NCI-H526 (cell line): Measurements from ENCODE around the gene TMBIM1.
A peak's percentile ranks its signal among the peaks of the same experiment; 100 is the strongest.
"Not testable (repeated sequence)": the region's sequence is repeated elsewhere in the genome, so short reads cannot be mapped to it uniquely, and the experiment has no call there.

ENCODE experiments used
- DNase-seq, 2 experiments: peaks; one replicate each; lab custom pipeline; 2025; lab: John Stamatoyannopoulos, UW

TMBIM1 gene

DNA sequence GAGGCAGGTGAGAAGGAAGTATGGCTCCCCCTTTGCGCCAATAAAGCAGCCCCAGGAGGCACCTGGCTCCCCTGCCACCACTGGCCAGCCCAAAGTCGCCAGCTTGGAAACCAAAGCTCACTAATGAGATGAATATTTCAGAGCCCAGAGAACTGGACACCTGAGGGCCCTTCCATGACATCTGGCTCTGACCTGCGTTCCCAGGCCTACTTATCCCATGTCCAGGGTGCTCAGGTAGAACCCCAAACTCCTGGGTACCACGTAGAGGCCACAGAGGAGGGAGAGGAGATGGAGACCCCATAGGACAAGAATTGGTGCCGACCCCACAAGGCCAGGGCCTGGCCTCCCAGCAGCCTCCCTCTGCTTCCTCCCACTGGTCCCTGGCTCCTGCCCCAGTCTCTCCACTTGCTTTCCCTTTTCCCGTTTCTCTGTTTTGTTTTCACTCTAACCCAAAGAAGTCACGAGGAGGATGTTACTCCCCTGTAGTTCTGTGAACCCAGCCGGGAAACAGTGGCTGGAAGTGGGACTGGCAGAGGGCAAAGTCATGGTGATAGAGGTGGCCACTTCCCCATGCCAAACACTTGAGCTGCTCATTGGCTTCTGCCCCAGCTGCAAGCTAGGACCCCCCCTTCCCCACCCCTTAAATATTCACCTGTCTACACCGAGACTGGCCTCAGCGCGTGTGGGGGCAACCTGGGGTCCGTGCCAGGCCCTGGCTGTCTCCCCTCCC, 820 bp downstream of the TMBIM1 start:
- DNase-seq, result no peak

DNA sequence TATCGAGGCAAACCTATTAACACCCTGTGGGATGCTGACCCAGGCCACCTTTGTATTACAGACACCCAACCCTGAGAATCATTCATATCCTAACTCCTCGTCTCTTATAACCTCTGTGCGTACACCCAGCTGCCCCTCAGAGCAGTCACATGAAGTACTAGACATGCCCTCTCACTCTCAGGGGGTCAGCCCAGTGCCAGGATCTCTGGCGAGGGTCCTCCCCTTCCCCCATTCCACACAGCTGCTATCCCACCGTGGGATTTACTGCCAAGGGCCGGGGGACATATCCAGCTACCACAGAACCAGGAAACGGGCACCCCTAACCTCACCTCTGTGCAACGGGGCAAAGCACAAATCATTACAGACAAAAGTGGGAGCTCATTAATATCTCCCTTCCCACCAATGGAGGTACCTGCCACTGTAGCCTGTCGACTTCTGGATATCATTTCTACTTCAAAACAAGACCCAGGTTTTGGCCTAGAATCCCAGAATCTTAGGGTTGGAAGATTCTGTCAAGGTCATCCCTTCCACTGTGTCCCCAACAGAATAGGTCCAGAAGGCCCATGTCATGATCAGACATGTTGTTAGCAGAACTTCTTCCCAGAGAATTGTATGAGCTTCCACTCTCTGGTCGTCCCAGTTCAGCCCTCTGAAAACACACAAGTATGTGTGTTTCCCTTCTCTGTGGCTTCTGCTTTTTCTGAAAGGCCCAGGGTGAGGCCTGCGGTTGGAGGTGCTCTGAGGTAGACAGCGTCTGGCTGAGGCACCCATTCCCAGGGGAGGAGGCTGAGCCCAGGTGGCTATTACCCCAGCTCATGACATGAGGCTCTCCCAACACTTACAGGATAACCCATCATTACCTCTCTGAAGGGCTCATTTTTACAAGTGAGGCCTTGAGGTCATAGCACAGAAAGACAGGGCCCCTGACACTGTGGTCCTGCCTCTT, 1.7 kb downstream of the TMBIM1 start:
- DNase-seq, result peak in 1 of 2 experiments; percentile 76

DNA sequence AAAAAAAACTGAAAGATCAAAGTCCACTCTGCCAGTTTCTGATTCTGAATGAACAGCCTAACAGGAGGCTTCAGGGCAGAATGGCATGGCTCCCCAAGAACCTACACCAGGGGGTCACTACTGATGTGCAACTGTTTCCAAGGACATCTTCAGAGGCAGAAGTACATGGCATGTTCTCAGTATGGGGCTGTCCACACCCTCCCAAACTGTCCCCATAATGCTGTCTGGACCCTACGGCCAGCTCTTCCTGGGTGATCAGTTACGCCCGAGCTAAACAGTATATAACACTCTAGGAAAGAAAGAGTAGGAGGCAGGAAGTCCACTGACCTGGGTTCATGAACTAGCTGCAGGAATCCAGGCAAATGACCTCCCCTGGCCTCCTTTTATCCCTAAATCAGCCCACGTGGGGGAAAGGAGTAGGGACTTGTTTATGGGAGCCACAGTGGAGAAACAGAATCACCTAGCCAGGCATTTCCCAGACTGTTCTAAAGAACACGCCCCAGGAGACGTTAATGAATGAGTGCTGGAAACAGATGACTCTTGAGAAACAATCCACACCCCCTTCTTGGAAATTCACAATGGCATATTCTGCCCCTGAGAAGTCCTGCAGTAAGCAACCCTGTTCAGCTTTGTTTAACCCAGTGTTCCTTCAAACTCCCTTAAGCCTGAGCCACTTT, 2.5 kb downstream of the TMBIM1 start:
- peak in 1 of 2 experiments; percentile 35 for DNase-seq

DNA sequence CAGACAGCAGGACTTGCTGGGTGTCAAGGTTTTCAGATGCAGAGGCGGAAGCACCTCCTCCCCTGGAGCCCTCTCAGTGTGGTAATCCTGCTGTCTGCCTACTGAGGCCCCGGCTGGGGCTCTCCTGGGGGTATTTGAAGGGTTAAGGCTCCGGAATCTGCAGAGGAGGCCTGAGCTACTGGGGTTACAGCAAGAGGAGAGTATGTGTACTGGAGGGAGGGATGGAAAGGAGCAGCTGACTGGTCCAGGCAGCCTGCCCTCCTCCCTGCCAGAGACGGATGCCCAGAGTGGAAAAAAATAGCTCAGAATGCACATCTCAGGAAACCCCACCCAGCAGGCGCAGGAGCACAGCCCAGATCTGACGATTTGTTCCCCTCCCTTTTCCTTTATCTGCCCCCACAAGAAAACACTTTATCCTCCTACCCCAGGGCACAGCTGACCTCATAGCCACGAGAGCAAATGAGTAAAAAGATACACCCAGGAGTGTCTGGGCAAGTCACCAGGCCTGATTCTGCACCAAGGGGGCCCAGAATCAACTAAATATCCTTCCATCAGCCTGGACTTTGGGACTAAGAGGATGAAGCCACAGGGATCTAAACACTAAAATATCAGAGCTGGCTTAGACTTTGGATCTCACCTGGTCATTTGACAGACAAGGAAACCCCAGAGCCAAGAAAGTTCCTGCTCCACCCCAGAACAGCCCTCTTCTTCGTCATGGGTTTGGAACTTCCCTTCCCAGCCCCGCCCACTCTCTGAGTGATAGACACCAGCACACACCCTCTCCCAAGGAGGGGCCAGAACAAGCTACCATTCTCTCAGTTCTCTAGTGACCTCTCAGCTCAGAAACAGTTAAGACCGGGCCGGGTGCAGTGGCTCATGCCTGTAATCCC, 5.5 kb downstream of the TMBIM1 start:
- peak in 1 of 2 experiments; percentile 18 for DNase-seq

DNA sequence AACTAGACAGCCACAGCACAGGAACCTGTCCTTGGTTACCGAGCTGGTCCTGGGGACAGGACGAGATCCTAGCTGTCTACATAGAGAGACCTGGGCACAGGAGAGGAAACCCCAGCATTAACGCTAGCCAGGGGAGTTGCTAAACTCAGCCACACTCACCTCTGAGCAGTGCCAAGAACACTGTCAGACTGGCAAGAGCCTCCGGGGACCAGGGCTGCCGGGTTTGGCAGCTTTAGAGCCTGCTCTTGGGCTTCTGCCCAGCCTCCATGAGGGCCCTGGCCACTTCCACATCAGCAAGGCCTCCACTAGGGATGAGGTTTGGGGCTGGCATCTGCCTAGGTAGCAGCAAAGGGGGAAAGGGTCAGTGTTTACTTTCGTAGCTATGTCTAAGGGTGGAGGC, 6.7 kb downstream of the TMBIM1 start:
- no peak for DNase-seq

DNA sequence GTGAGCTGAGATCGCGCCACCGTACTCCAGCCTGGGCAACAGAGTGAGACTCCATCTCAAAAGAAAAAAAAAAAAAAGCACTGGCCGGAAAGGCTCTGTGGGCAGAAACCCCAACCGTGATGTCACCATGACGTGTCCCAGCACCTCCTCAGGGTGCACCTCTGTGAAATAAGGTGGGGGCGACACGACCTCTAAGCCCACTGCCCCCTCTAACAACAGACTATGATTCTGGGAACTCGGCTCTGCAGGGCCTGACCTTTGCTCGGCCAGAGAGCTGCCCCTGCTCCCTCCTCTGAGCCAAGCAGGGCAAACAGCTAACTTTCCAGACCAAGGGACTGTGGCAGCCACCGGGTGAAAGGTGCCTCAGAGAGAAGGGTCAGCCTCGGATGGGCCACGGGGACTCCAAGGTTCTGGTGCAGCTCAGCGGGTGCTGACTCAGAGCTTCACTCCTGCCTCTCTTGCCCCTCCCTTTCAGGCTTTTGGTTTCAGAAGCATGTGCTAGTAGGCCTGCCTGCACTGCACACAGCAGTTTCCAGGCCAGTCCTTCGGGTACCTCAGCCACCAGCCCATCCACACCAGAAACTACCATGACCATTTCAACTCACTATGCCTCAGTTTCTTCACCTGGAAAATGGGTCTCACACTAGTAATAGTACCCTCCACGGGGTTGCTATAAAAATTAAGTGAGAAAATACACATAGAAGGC, 8.0 kb downstream of the TMBIM1 start:
- no peak for DNase-seq

DNA sequence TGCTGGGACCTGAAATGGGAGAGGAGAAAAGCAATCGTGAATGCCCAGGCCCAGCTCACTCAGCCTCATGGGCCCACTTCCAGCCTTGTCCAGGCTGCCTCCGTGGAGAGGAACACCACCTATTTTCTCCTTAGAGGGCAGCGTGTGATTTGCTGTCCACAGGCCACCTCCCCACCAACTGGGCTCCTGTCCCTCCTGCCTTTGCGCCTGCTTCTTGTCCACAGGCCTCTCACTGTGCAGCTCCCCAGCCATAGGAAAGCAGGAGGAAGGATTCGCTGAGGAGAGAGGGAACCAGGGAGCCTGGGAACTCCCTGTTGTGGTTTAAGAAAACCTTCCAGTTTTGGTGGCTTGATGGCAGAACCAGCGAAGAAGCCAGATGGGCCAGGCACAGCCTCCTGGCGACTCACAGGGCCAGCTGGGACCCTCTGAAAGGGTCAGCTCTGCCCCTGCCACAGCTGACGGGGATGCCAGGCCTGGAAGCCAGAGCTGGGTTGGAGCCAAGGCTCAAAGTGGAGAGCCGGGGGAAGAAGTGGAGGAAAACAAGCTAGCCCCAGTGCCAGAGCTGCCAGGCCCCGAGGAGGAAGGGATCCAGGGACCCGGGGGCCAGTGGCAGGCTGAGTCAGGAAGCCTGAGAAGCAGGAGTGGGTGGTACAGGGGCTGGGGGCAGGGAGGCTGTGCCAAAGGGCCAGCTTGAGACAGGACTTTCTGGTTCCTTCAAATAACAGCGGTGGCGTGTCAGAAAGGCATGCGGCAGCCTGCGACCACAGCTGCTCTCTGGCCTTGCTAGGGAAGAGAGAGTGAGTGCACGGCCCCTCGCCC, 9.9 kb downstream of the TMBIM1 start:
- DNase-seq, result no peak

DNA sequence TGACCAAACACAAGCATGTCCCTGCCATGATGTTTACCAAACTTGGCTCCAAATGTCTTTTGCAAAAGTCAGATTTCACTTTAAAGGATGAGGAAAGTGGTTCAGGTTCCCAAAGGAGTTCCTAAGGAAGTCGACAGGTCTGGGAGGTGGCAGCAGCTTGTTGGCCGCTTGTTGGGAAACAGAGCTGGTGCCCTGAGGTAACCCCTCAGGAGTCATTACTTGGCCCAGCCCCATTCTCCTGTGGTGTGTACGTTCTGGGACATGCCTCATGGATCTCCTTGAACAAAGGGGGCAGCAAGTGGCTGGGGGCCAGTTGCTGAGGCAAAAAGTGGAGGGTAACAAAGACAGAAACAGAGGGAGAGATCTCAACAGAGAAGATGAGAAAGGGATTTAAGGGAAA, 10.9 kb downstream of the TMBIM1 start:
- no peak for DNase-seq

DNA sequence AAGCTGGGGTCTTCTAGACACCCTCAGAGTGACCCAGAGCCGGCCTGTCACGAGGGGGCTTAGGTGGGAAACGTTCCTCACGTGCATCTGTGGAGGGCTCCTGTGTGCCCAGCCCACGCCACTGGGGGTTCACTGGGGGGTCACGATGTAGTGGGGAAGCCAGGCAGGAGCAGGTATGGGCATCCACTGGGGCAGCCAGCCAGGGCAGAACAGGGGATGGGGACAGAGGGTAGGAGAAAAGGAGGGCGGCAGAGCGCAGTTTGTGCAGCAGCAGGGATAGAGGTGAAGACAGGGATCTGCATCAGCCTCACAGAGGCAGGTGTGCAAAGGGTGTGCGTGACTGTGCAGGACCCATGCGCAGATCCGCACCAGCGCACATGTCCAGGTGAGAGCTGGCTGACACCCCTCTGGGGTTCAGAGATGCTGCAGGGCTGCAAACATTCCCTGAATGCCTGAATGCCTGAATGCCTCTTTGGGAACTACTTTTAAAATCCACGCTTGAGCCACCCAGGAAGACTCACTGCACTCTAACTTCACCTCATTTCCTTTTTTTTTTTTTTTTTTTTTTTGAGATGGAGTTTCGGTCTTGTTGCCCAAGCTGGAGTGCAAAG, 11.9 kb downstream of the TMBIM1 start:
- DNase-seq, result no peak

DNA sequence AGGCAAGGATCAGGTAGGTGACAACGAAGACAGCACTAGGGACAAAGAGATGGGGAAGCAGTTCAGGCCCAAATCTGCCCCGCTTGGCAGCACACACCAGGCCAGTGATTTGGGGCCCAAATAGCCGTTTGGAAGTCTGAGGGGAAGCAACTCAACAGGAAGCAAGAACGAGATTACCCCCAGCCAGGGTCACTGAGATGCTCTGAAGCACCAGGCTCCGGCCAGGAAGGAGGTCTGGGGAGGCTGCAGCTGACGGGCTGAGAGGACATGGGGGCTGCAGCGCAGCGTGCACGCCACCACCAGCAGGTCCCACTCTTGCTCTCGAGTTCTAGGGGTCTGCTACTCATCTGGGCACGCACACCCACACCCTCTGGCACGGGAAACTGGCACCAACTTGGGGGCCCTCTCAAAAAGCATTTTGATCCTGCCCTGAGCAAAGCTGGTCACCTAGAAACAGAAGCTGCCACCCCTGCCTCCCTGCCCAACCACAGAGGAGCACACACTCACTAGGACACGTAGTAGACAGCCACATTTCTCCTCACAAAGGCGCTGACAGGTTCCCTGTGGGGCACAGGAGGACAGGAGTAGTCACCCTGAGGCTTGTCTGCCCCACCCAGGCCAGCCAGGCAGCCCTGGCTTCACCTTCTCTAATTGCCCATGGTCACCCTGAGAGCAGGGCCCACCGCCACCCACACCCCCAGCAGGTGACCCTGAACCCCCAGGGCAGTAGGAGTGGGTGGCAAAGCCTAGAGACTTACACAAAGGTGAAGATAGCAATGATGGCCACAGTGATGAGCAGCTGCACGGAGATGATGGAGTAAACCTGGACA, 13.6 kb downstream of the TMBIM1 start:
- no peak for DNase-seq

DNA sequence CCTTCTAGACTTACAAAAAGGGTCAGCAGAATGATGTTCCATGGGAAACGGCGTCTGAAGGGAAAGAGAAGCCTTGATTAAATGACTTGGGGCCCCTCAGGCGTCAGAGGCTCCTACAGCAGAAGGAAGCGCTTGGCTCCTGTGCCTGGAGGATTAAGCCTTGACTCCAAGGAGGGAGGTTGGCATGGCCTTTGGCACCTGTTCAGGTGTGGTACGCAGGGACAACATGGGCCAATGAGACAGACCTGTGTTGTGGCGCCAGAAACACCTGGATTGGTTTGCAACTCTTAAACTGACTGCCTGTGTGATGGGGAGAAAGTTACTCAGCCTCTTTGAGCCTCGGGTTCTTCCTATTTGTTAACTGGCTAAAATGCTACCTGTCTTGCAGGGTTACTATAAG, 14.4 kb downstream of the TMBIM1 start:
- DNase-seq, result no peak

DNA sequence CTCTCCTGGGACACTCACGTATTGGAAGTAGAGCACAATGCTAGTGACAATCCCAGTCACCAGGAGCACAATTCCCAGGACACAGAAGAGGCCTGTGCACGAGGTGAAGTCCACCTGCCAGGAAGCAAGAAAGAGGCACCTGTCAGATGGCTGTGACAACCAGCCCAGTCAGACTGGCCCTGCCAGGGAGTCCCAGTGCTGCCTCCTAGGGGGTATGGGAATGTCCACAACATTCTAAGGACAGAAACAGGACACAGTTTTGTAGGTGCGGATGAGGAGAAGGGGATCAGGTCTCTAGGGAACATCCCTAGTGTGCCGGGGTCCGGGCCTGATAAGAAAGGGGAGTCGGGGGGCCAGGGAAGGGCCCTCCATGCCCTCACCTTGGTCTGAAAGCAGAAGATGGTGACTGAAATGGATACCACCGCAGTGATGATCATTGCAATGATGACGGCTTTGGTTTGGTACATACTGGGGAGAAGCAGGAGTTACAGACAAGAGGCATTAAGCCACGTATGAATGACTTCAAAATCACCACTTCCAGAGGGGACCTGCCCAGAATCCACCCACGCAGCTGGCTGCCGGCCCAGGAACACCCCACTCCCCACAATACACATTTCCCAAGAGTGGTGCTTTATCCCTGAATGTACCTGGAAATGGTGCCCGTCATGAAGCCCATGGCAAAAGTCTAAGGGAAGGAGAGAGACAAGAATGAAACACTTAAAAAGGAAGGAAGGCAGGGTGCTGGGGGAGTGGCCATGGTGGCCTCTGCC, 15.1 kb downstream of the TMBIM1 start:
- DNase-seq, result peak in 1 of 2 experiments; percentile 24

DNA sequence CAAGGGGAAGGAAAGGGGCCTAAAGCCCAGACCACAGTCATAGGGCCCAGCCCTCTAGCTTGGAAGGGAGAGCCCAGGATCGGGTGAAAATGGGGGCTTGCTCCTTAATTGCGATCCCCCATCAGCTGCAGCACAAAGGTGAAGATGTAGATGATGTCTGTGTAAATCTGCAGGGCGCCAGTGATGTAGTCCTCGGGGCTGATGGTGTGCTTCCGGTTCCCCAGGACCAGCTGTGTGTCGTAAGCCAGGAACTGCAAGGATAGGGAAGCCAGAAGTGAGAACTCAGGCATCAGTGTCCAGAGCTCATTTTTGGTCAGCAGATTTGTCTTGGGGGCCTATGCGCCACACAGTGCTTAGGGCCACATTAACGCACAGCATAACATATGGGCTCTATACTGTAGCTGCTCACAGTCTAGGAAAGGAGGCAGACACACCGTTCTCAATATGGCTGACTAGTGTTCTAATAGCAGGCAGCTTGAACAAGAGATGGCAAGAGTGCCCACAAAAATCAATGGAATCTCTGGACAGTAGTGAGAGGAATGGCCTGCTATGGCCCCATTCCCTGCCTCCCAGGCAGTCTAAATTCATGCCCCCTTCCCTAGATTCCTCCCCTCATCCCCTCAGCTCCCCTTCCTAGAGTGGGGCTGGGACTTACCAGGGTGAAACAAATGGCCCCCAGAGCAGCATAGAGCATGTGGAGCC, 16.8 kb downstream of the TMBIM1 start:
- no peak for DNase-seq

DNA sequence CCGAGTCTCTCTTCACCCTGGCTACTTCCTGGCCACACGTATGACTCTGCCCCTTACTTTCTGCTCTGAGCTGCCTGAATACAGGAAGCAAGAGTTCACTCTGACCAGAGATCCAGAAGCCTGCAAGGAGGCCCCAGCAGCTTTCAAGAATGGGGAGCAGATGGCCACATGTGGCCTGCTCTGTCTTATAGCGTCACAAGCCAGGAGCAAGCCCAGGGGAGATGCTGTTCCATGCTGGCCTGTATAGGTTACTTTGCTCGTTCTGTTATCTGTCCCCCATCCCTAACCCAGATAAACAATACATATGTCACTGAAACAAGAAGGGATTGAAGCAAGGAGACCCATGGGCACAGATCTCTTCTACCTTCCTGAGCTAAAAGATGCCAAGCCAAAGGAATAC, 17.7 kb downstream of the TMBIM1 start:
- DNase-seq, result no peak

DNA sequence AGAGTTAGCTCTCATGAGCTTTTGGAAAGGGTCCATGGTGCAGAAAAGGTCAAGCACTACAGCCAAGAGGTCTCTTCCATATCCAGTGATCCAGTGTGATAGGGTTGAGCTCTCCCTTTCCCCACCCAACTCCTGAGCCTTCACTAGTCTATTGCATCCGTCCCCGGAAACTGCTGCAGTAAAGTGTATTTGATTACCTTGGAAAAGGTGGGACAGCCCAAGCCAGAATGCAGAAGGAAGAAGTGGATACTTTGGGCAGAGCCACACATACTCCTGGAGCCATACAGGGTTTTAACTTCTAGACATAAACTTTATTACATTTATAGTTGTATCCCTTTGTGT, 18.4 kb downstream of the TMBIM1 start:
- no peak for DNase-seq

DNA sequence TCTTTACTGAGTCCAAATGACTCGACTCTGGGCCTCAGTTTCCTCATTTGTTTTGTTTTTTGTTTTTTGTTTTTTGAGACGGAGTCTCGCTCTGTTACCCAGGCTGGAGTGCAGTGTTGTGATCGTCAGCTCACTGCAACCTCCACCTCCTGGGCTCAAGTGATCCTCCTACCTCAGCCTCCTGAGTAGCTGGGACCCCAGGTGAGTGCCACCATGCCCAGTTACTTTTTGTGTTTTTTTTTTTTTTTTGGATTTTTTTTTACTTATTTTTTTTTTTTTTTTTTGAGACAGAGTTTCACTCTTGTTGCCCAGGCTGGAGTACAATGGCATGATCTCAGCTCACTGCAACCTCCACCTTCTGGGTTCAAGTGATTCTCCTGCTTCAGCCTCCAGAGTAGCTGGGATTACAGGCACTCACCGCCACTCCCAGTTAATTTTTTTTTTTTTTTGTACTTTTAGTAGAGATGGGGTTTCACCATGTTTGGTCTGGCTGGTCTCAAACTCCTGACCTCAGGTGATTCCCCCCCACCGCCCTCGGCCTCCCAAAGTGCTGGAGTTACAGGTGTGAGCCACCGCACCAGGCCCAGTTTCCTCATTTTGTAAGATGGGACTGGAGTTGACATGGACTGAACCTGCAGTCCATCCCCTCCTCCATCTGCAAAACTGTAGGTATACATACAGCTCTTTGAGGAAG, 18.9 kb downstream of the TMBIM1 start:
- not testable (repeated sequence) for DNase-seq
